Glomerular visceral epithelial cell (primary cell): ENCODE data around the gene ABCA1.
"Not testable (repeated sequence)": the region's sequence is repeated elsewhere in the genome, so short reads cannot be mapped to it uniquely, and the experiment has no call there.

Source experiments
- DNase-seq: peaks from one replicate; pipeline ENCODE4 v3.0.0-alpha.2; 2016; ENCODE audit errors: extremely low spot score

ABCA1 gene

DNA sequence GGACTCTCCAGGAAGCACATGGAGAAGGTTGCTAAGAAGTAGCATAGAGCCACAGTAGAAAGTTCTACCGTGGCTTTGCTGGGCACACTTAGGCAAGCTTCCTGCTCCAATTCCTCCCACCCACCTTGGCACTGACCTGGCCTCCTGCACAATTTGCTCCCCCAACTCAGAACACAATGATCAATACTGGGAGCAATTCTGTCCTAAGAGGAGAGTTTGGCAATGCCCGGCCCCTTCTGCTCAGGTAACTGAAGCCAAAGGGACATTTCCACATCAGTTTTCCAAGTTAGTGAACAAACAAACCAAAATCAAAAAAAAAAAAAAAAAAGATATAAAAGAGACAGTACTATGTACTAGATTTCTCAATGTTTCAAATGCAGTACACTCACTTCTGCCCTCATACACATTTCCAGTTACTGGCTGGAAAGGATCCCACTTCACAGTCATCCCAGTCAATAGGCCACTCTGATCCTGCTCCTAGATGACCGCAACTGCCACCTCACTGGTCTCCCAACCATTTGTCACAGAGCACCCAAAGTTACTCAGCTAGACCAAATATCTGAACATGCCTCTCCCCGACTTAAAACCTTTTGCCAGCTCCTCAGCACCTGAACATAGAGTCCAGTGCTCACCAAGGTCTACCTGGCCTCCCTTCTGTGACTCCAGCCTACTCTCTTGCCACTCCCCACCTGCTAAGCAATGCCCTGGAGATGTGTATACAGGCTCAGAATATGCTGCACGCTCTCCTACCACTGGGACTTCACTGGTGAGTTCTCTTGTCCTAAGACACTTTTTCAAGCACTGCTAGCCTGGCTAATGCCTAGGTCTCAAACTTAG is 21.3 kb downstream of the ABCA1 start:
- no peak for DNase-seq

GRCh38 chr9:104905931-104906330 is 22.0 kb downstream of the ABCA1 start:
- DNase-seq, result no peak

GRCh38 chr9:104905153-104905901 is 22.6 kb downstream of the ABCA1 start:
- peak; percentile 18 for DNase-seq

DNA sequence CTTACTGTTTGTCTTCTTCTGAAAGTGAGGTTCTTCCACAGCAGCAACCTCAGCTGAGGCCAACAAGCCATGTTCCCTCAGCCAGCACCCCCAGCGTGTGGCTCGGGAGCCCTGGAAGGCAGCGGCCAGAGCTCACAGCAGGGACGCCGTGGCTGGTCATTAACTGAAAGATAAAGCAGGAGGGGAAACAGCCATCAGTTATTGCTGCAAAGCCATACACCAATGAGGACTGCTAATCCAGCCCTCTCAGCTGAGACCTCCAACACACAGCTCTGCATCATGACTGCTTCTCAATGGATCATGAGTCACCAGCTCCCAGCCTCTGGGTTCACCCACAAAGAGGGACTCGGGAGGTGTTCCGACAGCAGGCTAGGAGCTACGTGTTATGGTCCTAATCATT is 24.3 kb downstream of the ABCA1 start:
- peak; percentile 11 for DNase-seq

- no peak for DNase-seq
These were observed 27.1 kb downstream of the ABCA1 start for GRCh38 chr9:104900871-104901270.

DNA sequence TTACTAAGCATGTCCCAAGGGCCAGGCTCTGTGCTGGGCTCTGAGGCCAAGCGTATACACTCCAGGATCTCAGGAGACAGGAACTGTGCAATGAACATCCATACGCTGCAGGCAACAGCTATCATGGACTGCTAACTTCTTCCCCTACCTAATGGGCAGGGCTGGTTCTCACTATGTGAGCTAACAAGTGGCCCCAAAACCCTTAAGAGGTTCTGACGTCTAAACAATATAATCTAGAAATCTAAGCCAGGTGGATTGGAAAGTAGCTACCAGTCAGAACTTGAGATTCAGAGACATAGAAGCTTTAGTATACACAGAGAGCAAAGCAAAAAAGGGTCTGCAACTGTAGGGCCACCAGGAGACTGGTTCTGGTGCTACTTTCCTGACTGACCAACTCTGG is 27.6 kb downstream of the ABCA1 start:
- no peak for DNase-seq

- no peak for DNase-seq
These were observed 28.2 kb downstream of the ABCA1 start for GRCh38 chr9:104899759-104900247.

GRCh38 chr9:104898376-104898775 is 29.6 kb downstream of the ABCA1 start:
- not testable (repeated sequence) for DNase-seq

DNA sequence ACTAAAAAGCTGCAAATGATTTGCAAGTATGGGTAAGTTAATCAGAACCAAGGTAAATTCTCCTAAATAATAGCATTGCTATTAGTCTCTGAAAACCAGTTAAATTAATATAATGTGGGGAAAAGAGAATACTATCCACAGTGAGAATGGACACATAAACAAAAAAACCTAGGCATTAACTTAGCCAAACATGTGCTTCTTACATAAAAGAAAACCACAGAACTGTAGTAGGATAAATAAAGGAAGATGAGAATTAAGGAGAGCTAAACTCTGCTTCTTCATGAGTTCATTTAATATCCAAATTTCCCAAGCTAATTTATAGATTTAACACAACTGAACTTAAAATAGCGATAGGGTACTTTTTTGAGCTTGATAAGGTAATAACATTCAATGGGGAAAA is 31.8 kb downstream of the ABCA1 start:
- no peak for DNase-seq

GRCh38 chr9:104895572-104895971 is 32.4 kb downstream of the ABCA1 start:
- peak; percentile 68 for DNase-seq

GRCh38 chr9:104892701-104893100 is 35.3 kb downstream of the ABCA1 start:
- DNase-seq, result no peak

DNA sequence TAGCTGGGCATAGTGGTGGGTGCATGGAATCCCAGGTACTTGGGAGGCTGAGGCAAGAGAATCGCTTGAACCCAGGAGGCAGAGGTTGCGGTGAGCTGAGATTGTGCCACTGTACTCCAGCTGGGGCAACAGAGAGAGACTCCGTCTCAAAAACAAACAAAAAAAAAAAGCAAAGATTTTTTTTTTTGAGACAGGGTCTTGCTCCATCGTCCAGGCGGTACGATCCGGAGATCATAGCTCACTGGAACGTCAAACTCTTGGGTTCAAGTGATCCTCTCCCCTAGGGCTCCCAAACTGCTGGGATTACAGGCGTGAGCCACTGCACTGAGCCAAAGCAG is 37.6 kb downstream of the ABCA1 start:
- DNase-seq, result no peak

GRCh38 chr9:104885818-104886709 is 41.9 kb downstream of the ABCA1 start:
- no peak for DNase-seq

- no peak for DNase-seq
These were observed 44.8 kb downstream of the ABCA1 start for GRCh38 chr9:104883169-104883568.

GRCh38 chr9:104882566-104882965 is 45.4 kb downstream of the ABCA1 start:
- DNase-seq, result no peak

DNA sequence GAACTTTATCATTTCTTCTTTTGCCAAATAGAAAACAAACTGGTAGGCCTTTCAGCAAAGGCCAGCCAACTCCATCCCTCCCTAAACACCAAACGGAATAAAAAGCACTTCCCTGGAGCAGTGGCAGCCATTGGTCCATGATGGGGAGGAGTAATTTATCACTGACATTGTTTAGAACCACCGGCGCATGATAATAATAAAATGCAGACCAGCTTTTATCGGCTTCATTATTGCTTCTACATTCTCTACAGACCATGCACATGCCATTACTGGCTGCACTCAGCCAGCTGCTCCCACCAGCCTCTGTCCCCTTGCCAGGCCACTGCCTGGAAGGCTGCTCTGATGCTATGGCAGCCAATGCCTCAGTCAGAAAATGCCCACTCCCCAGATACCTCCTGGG is 45.9 kb downstream of the ABCA1 start:
- DNase-seq, result no peak

DNA sequence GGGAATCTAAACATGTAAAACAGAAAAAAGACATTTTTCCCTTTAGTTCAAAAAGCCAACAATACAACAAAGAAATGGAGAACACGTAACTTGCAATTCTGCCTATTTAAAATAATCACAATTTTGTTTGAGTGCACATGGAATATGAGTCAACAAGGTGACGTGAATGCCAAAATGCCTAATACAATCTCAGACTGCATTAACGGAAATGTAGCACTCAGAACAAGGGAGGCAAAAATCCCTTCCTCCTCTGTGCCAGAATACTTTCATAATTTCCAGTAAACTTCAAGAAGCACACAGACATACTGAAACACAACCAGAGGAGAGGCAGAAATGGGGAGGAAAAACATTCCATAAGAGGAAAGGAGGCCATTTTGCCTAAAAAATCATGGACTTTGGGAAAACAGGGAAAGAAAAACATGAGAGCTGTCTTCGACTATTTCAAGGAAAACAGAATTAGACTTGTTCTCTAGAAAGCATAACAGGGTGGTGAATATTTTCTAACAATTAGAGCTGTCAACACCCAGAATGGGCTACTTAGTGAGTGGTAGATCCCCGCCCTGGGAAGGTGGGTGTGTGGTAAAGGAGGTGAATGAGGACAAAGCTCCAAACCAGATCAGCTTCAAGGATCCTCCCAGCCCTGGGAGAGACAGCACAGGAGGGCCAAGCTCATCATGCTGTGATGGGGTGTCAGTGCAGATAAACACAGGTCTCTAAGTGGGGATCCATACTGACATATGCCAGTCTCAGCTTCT is 48.2 kb downstream of the ABCA1 start:
- DNase-seq, result no peak

- DNase-seq, result no peak
These were observed 51.4 kb downstream of the ABCA1 start for GRCh38 chr9:104876587-104876986.

GRCh38 chr9:104875897-104876296 is 52.1 kb downstream of the ABCA1 start:
- no peak for DNase-seq

- DNase-seq, result no peak
These were observed 52.6 kb downstream of the ABCA1 start for GRCh38 chr9:104875320-104875719.

DNA sequence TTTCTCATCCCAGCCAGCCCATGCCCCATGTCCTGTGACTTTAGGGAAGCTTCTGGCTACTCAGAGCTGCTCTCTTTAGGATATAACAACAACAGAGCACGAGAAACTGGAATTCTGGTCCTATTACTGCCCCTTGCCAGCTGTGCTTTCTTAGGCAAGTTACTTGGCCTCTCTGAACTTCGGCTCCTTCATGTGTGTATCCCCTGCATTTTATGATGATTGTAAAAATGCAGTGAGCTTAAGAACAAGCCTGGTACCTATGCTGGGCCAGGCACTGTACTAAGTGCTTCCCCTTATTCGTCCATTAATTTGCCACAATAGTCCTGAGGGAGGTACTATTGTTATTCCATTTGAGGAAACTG is 54.5 kb downstream of the ABCA1 start:
- DNase-seq, result no peak
